ENCODE results near the gene CNDP2. TPM values are rescaled to one million over a fixed set of nuclear protein-coding genes. Genes with fewer than 3 reads are reported as not detected.

CNDP2 gene
- total RNA-seq, 4 donors from 2014 or later, result 31.1 to 52.5 (median 42.9) TPM

GRCh38 chr18:74530584-74530862 is 34.4 kb downstream of the CNDP2 start:
- no peak for DNase-seq (ENCODE audit: extremely low spot score)
- H3K27me3 ChIP-seq, result no peaks in the 10 kb centered on the region
- H3K9me3 ChIP-seq, result no peaks in the 10 kb centered on the region
- H3K4me1 ChIP-seq, result no peaks in the 10 kb centered on the region
- H3K27ac ChIP-seq (replicated peaks in 1 of 4), result no peak overlapping the region
- H3K36me3 ChIP-seq, result no peaks in the 10 kb centered on the region
- TF ChIP-seq POLR2AphosphoS5 (IDR thresholded peaks at IDR 0.05) (no peak), CTCF (IDR thresholded peaks at IDR 0.05) (no peak), EP300 (IDR thresholded peaks at IDR 0.05) (no peak), POLR2A (IDR thresholded peaks at IDR 0.05; ENCODE audit: low read depth) (no peak)
- no peak overlapping the region for H3K4me3 ChIP-seq
- 73% methylated on average over 6 of the region's 6 CpGs for WGBS
- intact Hi-C loops (cut with DNase I), result no loop called here

GRCh38 chr18:74531043-74531442 is 34.9 kb downstream of the CNDP2 start:
- no peak for TF ChIP-seq POLR2A (IDR thresholded peaks at IDR 0.05; ENCODE audit: low read depth)
- no peak overlapping the region for H3K27ac ChIP-seq (replicated peaks in 1 of 4)
- H3K4me3 ChIP-seq, result no peak overlapping the region
- no peaks in the 10 kb centered on the region for H3K27me3 ChIP-seq
- intact Hi-C loops (cut with DNase I), result no loop called here
- H3K36me3 ChIP-seq, result no peaks in the 10 kb centered on the region
- WGBS, result 85% methylated on average over 7 of the region's 7 CpGs
- no peaks in the 10 kb centered on the region for H3K9me3 ChIP-seq
- H3K4me1 ChIP-seq, result no peaks in the 10 kb centered on the region
- DNase-seq (ENCODE audit: extremely low spot score), result no peak

- no peaks in the 10 kb centered on the region for H3K9me3 ChIP-seq
- no peak overlapping the region for H3K27ac ChIP-seq (replicated peaks in 1 of 4)
- no peak overlapping the region for H3K4me3 ChIP-seq
- DNase-seq (ENCODE audit: extremely low spot score), result no peak
- WGBS, result 54% methylated on average over 7 of the region's 9 CpGs
- TF ChIP-seq POLR2A (IDR thresholded peaks at IDR 0.05; ENCODE audit: low read depth) (no peak), CTCF (IDR thresholded peaks at IDR 0.05) (no peak), POLR2AphosphoS5 (IDR thresholded peaks at IDR 0.05) (no peak), EP300 (IDR thresholded peaks at IDR 0.05) (no peak)
- intact Hi-C loops (cut with DNase I), result no loop called here
- H3K36me3 ChIP-seq, result no peaks in the 10 kb centered on the region
- H3K4me1 ChIP-seq, result no peaks in the 10 kb centered on the region
- no peaks in the 10 kb centered on the region for H3K27me3 ChIP-seq
Measured at GRCh38 chr18:74532511-74533025, 36.4 kb downstream of the CNDP2 start.

GRCh38 chr18:74533666-74534065 is 37.5 kb downstream of the CNDP2 start:
- 93% methylated on average over 12 of the region's 12 CpGs for WGBS
- H3K27ac ChIP-seq (replicated peaks in 1 of 4), result no peak overlapping the region
- no peak for DNase-seq (ENCODE audit: extremely low spot score)
- no peaks in the 10 kb centered on the region for H3K27me3 ChIP-seq
- H3K36me3 ChIP-seq, result no peaks in the 10 kb centered on the region
- no peak overlapping the region for H3K4me3 ChIP-seq
- no peaks in the 10 kb centered on the region for H3K4me1 ChIP-seq
- intact Hi-C loops (cut with DNase I), result no loop called here
- TF ChIP-seq POLR2A (IDR thresholded peaks at IDR 0.05; ENCODE audit: low read depth), result no peak
- TF ChIP-seq POLR2AphosphoS5 (IDR thresholded peaks at IDR 0.05), result no peak
- TF ChIP-seq EP300 (IDR thresholded peaks at IDR 0.05), result no peak
- TF ChIP-seq CTCF (IDR thresholded peaks at IDR 0.05), result no peak
- H3K9me3 ChIP-seq, result no peaks in the 10 kb centered on the region

- H3K4me1 ChIP-seq, result no peaks in the 10 kb centered on the region
- DNase-seq (ENCODE audit: extremely low spot score), result no peak
- no peak within 1 kb of the TSS for H3K27ac ChIP-seq (replicated peaks in 1 of 4)
- no peak within 1 kb of the TSS for H3K4me3 ChIP-seq
- intact Hi-C loops (cut with DNase I), result no loop called here
- peaks cover 0 to 1% (median 0%) of the 10 kb centered on the region in 4 donors for H3K27me3 ChIP-seq
- H3K9me3 ChIP-seq, result no peaks in the 10 kb centered on the region
- no peaks in the 10 kb centered on the region for H3K36me3 ChIP-seq
- no peak for TF ChIP-seq CTCF (IDR thresholded peaks at IDR 0.05)
- TF ChIP-seq POLR2A (IDR thresholded peaks at IDR 0.05; ENCODE audit: low read depth), result no peak
- TF ChIP-seq EP300 (IDR thresholded peaks at IDR 0.05), result no peak
- no peak for TF ChIP-seq POLR2AphosphoS5 (IDR thresholded peaks at IDR 0.05)
- WGBS, result 93% methylated on average over 10 of the region's 21 CpGs
Measured at GRCh38 chr18:74534150-74534969, 38.2 kb downstream of the CNDP2 start, which contains the start of gene CNDP1. Gene CNDP1, plus strand, starts transcription at chr18:74534500. Its CDS starts 168 bp downstream, at chr18:74534668.
